ENCODE data around the gene BBOX1.
"Not testable (repeated sequence)": the region's sequence is repeated elsewhere in the genome, so short reads cannot be mapped to it uniquely, and the experiment has no call there.

The BBOX1 gene

DNA sequence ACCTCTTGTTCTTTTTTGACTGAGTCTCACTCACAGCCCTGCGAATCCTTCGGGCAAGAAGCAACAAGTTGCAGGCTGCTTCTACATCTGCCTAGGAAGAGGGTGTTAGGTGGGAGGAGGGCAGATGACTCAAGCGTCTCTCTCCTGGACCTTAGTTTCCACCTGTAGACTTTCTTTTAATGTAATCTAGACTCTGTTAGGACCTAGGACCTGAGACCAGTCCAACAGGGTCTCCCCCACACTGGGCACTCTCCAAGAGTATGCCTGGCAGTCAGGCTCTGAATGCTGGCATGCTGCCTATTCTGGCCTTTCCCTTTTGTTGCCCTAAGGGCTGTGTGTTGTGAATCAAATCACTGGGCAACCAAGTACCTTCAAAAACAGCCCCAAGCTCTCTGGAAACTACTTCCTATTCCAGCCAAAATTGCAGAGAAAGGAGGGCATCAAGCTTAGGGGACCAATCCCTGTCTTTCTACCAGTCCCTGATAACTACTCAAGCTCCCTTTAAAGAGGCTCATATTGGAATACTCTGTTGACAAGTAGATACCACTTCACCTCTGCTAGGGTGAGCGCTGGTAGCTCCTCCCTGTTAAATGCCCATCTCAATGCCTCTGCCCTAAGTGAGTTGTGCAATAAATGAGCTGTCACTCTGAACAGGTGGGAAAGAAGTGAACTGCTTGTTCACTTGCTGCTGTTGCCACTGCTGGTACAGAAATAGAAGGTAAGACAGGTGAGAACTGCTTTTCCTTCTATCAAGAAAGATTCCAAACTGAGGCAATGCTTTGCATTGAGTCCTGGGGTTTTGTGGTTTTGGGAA is at the start of gene BBOX1:
Gene BBOX1, plus strand, starts transcription at position 514 of the 814 bp plus-strand sequence. CDS start 14,616 bp downstream, outside the sequence.
- no peak for DNase-seq

DNA sequence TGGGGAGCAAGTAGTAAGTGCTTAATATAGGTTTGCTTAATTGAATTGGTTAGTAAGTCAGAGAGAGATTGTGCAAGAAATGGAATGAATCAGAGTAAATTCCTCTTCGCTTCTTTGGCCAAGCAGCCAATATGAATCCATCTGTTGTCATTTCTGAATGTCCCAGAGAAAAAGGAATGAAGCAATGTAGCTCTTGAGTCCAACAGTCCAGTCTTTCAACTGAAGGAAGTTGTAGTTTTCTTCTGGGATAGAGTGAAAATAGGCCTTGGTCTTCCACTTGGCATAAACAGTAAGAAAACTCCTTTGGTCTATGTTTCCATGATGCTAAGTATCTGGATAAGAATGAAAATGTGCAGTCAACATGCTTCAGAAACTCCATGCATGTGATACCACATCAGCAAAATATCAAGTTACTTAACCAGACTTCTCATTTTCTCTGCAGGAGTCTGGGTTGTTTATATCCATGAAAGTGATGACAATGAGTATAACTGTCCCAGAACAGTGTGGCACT is 48.5 kb upstream of the BBOX1 start:
- DNase-seq, result no peak

DNA sequence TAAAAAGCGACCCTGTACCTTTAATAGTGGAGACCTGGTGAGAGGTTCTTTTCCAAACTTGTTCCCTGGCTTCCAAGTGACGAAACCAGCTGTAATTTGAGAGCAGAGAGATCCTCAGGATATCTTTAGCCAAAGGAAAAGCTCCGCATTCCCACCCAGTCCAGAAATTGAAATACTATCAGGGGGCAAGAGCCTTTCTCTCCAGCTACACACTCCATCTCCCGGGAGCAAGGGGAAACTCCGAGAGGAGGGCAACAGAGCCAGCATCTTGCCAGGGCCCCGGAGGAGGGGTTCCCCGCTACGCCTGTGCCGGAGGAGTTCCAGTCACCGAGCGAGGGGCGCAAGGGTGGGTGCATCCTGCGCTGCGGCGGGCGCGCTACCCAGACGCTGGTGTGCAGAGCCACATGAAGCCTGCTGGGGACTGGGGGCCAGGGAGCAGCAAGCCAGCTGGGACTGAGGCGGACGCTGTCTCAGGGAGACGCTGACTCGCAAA is 46.6 kb upstream of the BBOX1 start, which contains the start of gene FIBIN:
Gene FIBIN, plus strand, starts transcription at position 148 of the 493 bp plus-strand sequence. CDS start 415 bp downstream, outside the sequence.
- DNase-seq, result no peak

DNA sequence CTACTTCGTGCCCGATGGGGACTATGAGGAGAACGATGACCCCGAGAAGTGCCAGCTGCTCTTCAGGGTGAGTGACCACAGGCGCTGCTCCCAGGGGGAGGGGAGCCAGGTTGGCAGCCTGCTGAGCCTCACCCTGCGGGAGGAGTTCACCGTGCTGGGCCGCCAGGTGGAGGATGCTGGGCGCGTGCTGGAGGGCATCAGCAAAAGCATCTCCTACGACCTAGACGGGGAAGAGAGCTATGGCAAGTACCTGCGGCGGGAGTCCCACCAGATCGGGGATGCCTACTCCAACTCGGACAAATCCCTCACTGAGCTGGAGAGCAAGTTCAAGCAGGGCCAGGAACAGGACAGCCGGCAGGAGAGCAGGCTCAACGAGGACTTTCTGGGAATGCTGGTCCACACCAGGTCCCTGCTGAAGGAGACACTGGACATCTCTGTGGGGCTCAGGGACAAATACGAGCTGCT is 46.0 kb upstream of the BBOX1 start:
- DNase-seq, result no peak

- no peak for DNase-seq
Measured at GRCh38 chr11:26995701-26996460, 44.7 kb upstream of the BBOX1 start.

DNA sequence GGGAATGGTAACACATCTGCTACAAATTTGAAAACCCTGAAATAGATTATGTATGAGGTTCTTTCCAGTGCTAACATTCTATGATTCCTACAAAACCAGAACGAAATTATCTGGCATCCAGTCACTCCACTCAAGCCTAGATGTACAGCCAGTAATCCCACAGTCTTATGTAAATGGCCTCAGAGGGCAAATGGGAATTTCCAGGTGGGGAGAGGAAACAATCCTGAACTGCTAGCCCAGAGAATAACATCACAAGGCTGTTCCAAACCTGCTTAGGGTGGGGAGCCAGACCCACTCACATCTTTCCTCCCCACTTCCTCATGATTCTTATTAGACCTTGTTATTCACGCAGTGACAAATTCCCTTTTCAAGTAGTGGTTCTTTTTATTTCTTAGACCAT is 43.2 kb upstream of the BBOX1 start:
- no peak for DNase-seq

DNA sequence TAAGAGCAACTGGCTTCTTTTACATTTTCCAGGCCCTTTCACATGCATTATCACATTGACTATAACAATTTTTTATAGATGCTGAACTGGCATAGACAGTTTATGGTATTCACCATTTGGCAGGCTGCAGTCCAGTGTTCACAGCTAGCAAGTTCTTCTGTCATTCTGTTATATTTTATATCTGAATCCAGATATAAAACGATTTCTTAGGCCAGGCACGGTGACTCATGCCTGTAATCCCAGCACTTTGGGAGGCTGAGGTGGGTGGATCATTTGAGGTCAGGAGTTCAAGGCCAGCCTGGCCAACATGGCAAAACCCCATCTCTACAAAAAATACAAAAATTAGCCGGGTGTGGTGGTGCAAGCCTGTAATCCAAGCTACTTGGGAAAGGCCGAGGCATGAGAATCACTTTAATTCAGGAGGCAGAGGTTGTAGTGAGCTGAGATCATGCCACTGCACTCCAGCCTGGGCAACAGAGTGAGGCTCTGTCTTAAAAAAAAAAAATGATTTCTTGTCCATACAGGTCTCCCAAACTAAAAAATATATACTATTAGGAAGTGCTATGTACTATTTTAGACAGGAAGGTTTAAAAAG is 39.4 kb upstream of the BBOX1 start:
- not testable (repeated sequence) for DNase-seq

DNA sequence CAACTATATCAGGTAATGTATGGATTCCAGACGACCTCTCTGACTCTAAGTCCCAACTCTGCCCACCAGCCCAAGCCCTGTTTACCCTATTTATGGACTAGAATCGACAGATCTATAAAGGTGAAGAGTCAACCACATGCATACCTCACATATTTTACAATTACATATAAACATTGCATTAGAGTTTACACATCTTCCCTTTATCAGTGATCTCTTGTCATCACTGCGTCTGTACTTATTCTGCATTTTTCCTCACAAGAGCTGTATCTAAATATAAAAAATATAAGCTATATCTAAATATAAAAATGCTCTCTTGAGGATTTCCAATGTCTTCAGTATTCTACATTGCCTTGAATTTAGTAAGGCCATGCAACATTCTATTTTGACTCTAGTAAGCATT is 38.2 kb upstream of the BBOX1 start:
- no peak for DNase-seq

GRCh38 chr11:27002838-27003237 is 37.8 kb upstream of the BBOX1 start:
- no peak for DNase-seq

- no peak for DNase-seq
Measured at GRCh38 chr11:27004103-27004502, 36.5 kb upstream of the BBOX1 start.

DNA sequence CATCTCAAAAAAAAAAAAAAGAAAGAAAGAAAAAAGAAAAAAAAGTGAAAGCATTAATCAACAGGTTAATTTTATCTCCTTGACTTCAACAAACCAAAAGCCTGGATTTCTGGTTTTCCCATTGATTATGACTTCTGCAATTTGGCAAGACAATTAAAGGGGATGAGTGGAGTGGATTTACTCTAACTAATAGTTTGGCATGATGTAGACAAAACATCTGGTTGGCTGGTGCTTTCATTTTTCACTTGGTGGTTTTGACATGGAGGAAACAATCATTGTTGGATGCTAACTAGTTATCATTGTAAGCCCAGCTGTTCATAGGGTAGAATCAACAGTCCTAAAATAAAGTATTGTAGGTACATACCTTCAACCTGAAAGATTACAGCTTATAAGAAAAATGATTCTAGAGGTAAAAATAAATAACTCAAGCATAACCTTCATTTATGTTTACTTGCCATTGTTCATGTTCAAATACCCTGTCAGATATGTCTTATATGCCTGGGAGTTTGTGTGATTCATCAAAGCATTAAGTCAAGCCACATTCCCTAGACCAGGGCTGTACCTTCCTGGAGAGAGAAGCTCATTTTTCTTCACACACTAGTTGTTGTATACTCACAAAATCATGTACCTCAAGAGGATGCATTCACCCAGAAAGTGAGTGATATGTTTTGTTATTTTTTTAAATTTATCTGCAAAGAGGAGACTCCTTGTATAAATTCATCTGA is 31.6 kb upstream of the BBOX1 start:
- no peak for DNase-seq

DNA sequence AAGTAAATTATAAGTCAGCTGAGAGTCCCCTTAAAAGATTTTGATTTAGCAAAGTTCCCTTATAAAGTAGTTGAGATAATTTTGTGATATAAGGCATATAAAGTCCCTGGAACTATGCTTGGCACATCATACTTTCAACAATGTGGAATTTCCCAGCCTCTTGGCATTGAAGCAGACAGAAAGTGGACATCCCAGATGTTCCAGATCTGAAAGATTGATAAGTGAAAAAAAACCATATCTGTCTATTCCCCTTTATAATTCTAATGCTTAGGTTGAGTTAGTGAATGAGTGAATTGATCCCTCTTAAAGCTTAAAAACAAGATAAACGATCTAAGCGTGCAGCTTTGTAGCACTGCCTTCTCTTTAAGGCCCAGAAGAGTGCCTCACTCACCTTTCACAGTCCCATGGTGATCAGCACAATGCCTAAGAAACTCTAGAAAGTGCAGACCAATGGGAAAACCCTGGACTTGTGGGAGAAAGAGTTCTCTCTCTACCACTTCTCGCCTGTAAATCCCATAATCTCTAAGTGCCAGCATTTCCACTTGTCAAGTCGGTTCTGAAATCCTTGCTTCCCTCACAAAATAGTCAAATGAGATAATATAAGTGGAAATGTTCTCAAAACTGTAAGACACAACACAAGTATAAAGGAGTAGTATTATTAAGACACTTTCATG is 28.9 kb upstream of the BBOX1 start:
- DNase-seq, result no peak

- DNase-seq, result no peak
Measured at GRCh38 chr11:27012234-27012921, 28.2 kb upstream of the BBOX1 start.

- no peak for DNase-seq
Measured at GRCh38 chr11:27013781-27014361, 26.7 kb upstream of the BBOX1 start.

GRCh38 chr11:27018902-27019529 is 21.6 kb upstream of the BBOX1 start:
- DNase-seq, result no peak

- DNase-seq, result no peak
Measured at GRCh38 chr11:27020751-27021150, 19.9 kb upstream of the BBOX1 start.

GRCh38 chr11:27022659-27023251 is 17.9 kb upstream of the BBOX1 start:
- DNase-seq, result no peak

GRCh38 chr11:27024865-27025264 is 15.8 kb upstream of the BBOX1 start:
- DNase-seq, result no peak

DNA sequence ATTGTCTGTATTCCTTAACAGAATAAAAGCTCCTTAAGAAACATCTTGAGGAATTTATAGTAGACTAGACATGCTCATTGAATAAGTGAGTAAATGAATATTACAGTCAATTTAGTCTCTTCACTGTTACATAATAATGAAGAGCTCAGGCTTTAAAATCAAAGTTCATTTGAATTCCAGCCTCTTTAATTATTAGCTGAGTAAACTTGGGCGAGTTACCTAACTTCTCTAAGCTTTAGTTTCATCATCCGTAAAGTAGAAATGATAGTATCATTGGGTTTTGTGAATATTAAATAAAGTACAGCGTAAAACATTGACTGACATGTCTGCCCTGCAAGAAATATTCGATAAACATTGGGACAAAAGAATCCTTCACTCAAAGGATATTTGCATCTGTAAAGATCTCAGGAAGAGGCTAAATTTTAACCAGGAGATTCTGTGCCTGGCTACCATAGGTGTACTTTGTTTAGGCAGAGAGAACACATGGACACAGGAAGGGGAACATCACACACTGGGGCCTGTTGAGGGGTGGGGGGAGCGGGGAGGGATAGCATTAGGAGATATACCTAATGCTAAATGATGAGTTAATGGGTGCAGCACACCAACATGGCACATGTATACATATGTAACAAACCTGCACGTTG is 15.2 kb upstream of the BBOX1 start:
- no peak for DNase-seq
